Hindlimb muscle (tissue), 1 donor: Measurements from ENCODE around the gene WASL. TPM values are rescaled to one million over a fixed set of nuclear protein-coding genes. Genes with fewer than 3 reads are reported as not detected.
"Not testable (repeated sequence)": the region's sequence is repeated elsewhere in the genome, so short reads cannot be mapped to it uniquely, and the experiment has no call there.

Source experiments
- DNase-seq: peaks from one replicate; pipeline ENCODE4 v3.0.0-alpha.2; 2013
- polyA plus RNA-seq: library from polyadenylated mRNA; unstranded; fragments of 120-200 nt; gene quantifications from one replicate; pipeline ENCODE4 v1.2.1, GENCODE V29; 2013; ENCODE audit not compliant: insufficient read length

The WASL gene
- polyA plus RNA-seq, 1 donor = 31.0 TPM

DNA sequence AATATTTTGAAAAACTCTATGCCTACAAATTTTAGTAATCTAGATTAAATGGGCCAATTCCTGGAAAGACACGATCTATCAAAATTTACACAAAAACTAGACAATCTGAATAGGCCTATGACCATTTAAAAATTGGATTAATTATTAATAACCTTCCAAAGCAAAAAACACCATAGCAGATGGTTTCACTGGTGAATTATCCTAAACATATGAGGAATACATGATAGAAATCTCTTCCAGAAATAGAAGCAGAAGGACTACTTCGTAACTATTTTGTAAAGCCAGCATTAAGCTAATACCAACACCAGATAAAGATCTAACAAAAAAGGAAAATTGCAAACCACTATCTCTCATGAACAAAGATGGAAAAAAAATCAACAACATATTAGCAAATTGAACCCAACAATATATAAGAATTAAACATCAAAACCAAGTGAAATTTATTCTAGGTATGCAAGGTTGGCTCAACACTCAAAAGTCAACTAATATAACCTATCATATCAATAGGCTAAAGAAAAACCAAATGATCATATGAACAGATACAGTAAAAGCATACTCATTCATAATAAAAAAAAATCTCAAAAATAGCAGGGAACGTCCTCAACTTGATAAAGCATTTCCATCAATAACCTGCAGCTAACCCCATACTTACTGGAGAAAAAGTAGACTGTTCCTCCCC is 16.3 kb downstream of the WASL start:
- no peak for DNase-seq

DNA sequence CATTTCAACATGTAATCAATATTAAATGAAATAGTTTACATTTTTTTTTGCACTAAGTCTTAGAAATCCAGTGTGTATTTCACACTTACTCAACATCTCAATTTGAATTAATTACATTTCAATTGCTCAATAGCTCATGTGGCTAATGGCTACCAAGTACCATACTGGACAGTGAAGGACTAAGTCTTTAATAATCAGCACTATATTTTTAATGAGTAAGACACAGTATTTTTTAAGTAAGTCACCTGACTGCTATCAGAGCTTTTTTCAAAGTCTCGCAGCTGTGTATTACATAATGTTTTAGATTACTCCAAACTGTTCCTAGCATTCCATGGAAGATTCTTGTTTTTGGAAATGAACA is 19.6 kb downstream of the WASL start:
- DNase-seq = no peak

DNA sequence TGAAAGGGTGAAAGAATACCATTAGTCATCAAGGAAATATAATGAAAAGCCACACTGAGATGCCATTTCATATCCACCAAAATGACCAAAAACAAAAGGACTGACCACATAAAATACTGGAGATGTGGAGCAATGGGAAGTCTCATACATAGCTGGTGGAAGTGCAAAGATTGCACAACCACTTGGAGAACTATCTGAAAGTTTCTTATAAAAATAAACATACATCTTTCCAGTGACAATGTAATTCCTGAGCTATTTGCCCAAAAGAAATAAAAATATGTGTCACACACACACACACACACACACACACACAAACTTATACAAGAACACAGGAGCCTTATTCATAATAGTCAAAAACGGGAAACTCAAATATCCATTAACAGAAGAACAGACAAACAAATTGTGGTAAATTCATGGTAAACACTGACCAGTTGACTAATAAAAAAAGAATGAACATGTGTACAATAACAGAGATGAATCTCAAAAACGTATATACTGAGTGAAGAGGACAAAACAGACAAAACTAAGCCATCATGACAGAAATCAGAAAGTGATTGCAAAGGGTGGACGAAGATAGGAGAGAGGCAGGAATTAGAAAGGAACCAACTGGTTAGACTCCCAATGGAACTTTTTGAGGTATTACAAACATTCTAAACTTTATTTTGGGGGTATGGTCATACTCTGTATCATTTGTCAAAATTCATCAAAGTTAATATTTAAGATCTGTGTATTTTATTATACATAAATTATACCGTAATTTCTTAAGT is 21.5 kb downstream of the WASL start:
- no peak for DNase-seq

DNA sequence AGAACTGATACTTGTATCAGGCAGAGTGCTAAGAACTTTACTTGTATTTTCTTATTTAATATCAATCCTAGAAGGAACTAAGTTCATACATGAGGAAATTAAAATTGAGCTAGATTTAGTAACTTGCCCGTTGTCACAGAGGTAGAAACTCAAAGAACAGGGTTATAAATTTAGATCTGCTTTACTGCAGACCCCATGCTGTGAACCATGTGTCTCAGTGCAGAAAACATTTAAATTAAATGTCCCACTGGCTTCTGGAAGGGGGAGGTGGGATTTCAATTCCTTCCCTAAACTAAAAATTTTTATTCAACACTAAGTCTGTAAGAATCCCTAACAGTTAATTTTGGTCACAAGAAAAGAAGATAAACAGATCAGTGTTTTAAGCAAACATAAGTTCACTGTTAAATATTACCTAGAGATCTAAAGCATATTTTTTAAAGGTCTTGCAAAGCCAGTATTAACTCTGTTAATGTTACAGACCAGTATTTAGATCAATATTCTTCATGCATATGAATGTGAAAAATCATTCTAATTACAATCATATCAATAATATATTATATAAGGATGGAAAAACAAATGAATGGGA is 23.1 kb downstream of the WASL start:
- no peak for DNase-seq

DNA sequence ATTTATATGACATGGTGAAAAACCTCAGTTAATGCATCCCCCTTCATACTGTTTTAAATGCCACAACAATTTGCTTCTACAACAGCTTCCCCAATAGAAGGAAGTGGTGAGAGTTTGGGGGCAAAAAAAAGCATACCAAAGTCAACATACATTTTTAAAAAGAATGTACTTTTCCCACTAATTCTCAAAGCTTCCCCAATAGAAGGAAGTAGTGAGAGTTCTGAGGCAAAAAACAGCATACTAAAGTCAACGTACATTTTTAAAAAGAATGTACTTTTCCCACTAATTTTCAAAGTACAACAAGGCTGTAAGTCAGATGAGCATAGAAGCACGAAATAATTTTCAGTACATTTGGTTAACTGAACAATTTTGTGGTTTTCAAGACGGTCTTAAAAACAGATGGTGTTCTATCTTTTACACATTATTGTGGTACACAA is 24.0 kb downstream of the WASL start:
- no peak for DNase-seq

DNA sequence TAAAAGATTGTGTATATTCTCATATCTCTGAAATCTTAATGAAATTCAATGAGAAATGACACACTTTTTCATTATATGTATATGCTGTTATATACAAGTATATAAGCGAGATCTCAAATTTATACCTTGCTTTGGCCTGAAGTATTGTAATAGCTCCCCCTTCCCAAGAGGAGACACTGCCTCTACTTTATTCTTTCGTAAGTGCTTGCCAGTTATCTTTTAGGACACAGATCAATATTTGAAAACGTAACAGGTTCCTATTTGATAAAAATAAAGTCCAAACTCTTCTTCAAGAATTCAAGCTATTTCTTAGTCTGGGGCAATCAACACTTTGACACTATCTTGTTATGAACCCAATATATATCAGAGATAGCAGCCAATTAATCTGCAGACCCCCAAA is 24.9 kb downstream of the WASL start:
- no peak for DNase-seq

DNA sequence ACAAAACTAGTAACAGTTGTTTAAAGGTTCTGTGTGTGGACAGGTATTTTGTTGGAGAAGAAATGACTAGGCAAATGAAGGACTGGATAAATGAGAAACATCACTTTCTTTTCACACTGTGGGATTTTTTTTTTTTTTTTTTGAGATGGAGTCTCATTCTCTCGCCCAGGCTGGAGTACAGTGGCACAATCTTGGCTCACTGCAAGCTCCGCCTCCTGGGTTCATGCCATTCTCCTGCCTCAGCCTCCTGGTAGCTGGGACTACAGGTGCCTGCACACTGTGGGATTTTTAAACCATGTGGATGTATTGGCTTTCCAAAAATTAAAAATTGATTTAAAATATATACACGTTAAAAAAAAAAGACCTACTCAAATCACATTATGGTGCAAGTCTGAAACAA is 28.3 kb downstream of the WASL start:
- not testable (repeated sequence) for DNase-seq

DNA sequence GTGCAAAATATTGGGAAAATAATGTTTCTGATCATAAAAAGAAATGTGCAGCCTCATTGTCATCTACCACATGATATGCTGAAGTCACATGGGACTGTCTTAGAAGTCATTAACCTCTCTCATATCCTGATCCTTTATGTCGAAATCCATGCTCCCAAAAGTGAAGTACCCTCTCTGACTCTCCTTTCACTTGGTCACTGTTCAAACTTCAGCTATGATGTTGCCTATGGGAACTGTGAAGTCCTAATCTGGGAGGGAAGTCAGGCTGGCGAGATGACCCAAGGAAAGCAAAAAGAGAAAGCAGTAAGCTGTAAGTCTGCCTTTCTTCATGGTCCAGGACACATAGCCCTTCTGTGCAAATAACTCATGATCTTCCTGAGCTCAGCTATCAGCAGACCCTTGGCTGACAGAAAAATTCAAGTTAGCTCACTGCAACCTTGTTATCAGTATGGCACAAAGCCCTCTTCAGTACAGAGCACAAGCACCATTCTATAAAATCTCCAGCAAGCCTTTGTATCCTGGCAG is 29.5 kb downstream of the WASL start:
- no peak for DNase-seq

DNA sequence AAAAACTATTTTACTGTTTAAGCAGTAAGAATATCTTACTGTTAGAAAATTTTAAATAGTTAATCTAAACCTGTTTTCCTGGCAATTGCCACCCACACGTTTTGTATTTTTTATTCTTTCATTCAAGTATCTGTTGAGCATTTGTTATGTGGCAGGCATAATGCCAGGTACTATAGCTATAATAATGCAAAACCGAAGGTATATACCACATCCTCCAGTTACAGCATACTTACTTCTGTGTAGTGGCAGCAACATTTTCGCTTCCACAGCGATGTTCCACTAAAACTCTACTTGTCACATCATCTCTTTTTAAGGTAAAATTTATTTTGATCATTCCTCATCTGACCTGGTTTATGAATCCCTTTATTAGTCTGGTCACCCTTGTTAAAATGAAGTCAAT is 30.0 kb downstream of the WASL start:
- no peak for DNase-seq

DNA sequence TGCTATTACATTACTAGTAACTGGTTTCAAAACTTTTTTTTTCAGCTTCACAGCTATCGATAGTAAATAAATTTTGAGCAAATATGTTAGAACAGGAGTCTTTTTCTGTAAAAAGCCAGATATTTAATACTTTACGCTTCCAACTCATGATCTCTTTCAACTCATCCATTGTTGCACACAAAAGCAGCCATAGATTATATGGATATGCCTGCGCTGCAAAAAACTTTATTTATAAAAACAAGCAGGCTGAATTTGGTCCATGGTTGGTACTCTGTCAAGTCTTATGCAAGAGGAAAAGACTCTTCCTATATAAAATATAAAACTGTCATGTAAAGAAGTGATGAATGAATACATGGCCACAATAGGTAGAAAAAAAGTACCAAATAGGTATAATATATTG is 31.1 kb downstream of the WASL start:
- DNase-seq = no peak

DNA sequence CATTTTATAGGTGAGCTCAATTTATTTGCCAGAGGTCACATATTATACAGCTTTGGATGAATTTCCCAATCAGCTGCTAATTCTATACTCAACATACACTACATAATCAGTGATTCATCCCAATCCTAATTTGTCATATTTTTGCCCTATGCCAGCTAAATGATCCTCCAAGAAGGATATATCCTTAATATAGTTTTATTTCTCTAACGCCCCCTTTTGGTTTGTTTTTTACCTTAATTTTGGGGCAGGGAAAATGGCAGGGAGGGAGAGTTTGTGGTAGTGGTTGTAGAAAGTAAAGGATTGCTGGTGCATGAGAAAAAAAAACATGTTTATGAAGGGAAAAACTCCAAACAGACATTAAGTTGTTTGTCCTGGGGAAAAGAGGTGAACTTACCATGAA is 31.9 kb downstream of the WASL start:
- DNase-seq = no peak

DNA sequence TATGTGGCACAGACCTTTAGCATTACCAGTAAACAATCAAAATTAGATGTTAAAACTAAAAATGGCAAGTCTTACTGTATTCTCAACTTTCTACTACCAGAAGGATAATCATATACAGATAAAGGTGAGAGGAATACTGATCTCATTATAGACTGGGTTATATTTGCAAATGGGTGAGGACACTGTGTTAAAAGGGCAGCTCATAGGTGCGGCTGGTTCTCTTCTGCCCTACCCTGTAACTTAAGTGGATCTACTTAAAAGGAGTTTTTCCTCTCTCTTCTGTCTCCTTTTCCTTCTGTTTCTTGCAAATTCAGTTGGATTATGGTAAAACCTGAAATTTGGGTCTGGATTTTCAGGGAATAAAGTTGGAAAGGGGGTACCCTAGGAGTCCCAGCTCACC is 33.0 kb downstream of the WASL start:
- DNase-seq = no peak

DNA sequence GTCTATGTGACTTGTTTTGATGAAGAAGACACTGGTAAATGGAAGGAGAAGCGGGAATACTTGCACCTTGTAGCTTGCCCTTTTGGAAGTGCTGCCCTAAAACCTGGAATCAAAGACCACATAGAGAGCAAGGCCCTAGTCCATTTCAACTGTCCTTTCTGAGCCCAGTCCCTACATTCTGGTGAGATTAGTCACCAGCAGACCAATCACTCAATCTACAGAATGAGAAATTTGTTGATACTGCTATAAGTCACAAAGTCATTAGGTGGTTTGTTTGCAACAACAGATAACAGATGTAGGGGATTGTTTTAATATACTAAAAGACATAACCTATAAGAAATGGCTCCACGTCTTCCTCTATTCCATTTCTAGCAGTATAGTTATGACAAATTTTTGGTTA is 33.6 kb downstream of the WASL start:
- no peak for DNase-seq

DNA sequence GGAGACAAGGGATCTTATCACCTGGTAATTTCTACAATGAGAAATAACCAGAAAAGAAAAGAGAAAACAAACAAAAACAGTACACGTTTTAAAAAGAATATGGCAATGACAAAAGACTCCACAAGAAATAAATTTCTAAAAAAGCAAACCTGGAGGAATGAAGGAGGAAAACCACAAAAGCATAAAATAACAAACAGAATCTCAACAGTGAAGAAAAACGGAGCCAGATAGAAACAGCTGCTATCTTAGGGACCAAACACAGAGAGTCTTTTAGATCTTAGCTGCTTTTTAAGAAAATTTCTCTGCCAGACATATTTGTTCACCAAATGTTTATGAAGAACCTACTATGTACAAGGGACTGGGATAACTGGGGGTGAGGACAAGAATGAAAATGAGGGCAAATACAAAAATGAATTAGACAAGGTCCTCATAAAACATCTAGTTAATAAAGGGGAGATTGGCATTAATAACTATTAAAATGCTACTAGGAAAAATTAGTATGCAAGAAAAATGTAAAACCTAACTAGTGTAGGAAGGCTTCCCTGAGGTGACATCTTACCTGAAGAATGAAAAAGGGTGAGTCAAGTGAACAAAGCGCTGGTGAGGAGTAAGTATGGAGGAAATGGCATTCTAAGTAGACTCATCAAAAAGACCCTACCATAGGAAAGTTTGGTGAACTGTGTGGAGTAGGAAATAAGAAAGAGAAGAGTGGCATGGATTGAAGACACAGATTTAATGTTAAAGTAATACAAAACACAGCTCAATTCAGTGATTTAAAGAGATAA is 34.3 kb downstream of the WASL start:
- no peak for DNase-seq

DNA sequence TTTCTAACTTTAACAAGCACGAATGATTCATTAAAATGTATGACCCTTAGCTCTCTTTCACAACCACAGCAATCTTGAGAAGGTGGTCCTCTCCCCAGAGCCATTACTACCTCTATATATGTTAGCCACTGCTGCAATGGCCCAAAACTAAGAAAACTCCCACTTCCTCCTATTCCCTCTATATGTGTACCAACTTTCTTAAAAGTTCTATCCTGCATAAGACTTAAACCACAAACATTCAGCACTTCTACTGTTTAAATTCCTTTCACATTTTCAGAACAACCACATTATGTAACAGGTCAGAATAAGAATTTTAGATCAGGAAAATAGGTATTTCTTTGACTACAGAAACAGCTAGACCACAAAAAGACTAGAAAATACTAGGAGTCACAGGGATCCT is 36.2 kb downstream of the WASL start:
- DNase-seq = no peak

DNA sequence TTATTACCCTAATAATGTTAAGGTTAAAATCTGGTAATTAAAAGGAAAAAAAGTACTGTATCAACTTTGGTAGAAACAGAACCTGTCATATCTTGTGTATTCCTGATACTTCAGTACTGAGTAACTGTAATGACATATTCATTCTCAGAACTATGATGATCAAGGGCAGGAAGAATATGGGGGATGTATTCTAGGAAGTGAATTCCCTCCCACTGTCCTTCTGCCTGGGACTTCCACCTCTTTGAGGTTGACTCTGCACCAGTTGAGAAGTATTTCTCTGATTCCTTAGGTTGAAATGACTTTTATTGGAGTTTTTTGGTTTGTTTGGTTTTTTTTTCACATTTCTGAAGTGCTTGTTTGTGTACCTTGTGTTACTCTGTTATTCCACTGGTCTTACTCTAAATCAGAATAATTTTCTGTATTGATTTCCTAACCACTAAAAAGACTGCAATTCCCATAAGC is 36.9 kb downstream of the WASL start:
- no peak for DNase-seq

DNA sequence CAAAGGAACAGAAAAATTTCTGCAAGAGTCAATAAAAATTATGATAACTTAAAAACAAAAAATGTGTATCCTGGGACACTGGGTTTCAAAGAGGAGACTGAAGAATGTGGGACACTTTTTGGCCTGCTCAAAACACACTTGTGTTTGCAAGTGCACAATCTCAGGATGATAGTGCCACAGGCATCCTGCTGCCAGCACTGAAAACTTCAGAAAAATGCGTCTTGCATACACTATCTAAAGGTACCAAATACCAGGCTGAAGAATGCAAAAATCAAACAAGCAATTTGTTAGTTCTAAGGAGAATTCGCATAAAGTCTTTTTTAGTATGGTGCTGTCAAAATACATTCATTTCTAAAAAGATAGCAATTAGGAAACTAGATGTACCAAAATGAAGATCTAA is 38.1 kb downstream of the WASL start:
- no peak for DNase-seq

DNA sequence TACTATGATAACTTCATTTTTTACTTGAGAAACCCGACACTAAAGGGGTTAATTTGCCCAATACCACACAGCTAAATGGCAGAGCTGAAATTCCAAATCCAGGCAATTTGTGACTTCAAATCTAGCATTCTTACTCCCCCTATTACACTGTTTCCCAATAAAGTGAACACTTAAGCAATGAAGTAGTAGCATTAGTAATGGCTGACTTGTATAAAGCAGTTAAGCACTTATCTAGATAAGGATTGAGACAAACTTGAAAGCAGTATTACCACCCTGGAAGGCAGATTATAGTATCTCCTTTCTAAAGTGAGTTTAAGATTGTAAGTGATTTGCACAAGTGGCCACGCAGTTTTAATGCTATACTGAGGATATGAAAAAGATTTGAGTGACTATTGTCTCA is 39.3 kb downstream of the WASL start:
- DNase-seq = no peak

DNA sequence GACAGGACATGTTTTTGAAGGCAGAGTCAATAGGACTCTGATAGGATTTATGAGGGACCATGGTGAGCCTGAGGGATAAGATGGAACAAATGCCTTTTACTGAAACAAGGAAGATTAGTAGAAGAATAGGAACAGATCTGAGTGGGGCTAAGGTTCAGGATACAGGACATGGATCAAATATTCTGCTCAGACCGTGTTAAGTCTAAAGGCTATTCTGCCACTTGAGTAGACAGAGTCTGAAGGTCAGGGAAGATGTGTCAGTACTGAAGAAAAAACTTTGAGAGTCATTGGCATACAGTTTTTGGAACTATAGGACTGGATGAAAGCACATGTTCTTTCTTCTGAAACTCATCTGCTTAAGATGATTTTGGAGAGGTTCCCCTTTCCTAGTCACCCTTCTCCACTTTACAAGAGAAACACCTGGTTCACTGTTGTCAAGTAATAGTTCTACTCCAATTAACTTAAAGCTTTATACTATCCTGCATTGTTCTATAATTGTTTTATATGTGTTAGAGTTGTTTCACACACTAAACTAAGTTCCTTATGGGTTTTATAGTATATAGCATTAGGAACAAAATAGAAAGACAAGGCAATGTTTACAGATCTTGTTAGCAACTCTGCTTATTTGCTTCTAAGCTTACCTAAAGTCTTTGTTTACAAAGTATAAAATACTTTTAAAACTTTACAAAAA is 43.4 kb downstream of the WASL start:
- DNase-seq = no peak

DNA sequence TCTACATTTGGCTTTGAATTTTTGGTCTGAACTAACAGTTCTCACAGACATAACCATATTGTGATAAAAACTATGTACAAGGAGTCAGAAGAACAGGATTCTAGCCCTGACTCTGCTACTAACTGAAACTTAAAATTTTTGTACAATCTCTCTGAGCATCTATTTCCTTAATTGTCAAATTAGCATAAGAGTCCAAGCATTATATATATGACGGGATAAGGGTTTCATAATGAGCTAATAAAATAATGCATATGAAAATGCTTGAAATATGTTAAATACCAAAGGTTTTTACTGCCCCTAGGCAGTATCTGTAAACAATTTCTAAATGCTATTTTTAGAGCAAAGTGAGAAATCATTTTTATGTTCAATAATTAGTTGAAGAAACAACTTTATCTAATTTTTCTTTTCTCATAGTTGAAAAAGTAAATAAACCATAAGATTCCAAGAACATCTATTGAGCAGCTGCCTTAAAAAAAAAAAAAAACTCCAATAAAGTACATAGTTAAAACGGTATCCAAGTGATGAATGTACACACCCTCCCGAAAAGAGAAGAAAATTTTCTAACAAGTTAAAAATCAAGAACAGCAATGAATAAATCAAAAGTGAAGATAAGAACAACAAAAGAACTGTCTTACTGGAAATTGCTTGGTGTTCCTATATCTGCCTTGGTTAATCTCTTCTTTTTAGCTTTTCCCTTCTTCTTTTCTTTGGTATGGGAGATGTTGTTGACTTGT is 52.7 kb downstream of the WASL start:
- no peak for DNase-seq

DNA sequence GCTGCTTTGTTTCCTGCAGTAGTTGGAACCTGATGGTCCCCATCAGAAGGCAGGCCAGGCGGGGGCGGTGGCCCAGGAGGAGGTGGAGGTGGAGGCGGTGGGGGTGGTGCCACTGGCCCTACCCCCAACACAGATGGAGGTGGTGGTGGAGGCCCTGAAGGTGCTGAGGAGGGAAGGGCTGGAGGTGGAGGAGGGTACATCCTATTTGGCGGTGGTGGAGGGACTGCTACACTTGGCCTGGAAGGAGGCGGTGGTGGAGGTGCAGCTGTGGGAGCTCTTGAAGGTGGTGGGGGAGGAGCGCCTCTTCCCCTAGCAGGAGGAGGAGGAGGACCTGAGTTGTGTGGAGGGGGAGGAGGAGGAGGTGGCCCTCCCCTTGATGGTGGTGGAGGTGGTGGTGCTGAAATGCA is 56.3 kb downstream of the WASL start:
- no peak for DNase-seq

DNA sequence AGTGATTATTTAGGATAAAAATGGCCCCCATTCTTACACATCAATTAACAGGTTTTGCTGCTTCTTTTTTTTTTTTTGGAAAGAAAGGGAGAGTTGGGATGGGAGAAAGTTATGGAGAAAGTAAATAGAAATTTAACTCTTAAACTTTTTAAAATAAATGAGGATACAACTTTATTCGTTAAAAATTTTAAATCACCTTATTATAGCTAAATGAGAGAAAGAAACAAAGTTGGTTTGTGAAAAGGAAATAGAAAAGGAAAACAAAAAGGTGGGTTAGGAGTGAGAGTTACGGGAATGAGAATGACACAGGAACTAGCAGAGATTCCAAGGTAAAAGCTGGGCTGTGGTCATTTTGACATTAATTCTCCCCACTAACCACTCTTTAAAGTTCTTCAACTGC is 58.3 kb downstream of the WASL start:
- DNase-seq = no peak
